Panc1 (cell line): ENCODE results near the gene PLCB4.

ENCODE experiments used
- TF ChIP-seq, protein P1 (sequence below): fragments of 450-650 bp; IDR thresholded peaks from 2 replicates; pipeline ENCODE4 v1.5.1; 2017; ENCODE audit warnings: mild to moderate bottlenecking
- TF ChIP-seq, protein P2 (sequence below), 2 experiments: IDR thresholded peaks; 2 replicates each; pipeline ENCODE4 v1.6.1; 2011 to 2012; ENCODE audit warnings: low read depth in 2 of 2, control low read depth in 1 of 2, low read length in 1 of 2, mild to moderate bottlenecking in 1 of 2, moderate library complexity in 1 of 2; ENCODE audit not compliant: insufficient read depth in 1 of 2

DNA sequence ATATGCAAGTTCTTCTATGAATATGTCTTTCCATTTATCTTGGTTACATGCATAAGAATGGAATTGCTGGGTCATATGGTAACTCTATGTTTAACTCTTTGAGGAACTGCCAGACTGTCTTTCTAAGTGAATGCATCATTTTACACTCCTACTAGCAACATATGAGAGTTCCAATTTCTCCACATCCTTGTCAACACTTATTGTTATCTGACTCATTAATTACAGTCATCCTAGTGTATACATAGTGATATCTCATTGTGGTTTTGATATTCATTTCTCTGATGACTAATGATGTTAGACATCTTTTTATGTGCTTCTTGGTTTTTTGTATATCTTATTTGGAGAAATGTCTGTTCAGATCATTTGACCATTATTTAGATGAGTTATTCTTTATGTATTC lies 348.8 kb downstream of the PLCB4 start:
- TF ChIP-seq, protein P1, sequence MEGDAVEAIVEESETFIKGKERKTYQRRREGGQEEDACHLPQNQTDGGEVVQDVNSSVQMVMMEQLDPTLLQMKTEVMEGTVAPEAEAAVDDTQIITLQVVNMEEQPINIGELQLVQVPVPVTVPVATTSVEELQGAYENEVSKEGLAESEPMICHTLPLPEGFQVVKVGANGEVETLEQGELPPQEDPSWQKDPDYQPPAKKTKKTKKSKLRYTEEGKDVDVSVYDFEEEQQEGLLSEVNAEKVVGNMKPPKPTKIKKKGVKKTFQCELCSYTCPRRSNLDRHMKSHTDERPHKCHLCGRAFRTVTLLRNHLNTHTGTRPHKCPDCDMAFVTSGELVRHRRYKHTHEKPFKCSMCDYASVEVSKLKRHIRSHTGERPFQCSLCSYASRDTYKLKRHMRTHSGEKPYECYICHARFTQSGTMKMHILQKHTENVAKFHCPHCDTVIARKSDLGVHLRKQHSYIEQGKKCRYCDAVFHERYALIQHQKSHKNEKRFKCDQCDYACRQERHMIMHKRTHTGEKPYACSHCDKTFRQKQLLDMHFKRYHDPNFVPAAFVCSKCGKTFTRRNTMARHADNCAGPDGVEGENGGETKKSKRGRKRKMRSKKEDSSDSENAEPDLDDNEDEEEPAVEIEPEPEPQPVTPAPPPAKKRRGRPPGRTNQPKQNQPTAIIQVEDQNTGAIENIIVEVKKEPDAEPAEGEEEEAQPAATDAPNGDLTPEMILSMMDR, result no peak
- TF ChIP-seq, protein P2, sequence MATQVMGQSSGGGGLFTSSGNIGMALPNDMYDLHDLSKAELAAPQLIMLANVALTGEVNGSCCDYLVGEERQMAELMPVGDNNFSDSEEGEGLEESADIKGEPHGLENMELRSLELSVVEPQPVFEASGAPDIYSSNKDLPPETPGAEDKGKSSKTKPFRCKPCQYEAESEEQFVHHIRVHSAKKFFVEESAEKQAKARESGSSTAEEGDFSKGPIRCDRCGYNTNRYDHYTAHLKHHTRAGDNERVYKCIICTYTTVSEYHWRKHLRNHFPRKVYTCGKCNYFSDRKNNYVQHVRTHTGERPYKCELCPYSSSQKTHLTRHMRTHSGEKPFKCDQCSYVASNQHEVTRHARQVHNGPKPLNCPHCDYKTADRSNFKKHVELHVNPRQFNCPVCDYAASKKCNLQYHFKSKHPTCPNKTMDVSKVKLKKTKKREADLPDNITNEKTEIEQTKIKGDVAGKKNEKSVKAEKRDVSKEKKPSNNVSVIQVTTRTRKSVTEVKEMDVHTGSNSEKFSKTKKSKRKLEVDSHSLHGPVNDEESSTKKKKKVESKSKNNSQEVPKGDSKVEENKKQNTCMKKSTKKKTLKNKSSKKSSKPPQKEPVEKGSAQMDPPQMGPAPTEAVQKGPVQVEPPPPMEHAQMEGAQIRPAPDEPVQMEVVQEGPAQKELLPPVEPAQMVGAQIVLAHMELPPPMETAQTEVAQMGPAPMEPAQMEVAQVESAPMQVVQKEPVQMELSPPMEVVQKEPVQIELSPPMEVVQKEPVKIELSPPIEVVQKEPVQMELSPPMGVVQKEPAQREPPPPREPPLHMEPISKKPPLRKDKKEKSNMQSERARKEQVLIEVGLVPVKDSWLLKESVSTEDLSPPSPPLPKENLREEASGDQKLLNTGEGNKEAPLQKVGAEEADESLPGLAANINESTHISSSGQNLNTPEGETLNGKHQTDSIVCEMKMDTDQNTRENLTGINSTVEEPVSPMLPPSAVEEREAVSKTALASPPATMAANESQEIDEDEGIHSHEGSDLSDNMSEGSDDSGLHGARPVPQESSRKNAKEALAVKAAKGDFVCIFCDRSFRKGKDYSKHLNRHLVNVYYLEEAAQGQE (IDR thresholded peaks at IDR 0.05; ENCODE audit: insufficient read depth in 1 of 2, low read depth in 2 of 2, low read length in 1 of 2), result no peak
